K562 (cell line): ENCODE measurements around the gene SORCS1. TPM values are rescaled to one million over a fixed set of nuclear protein-coding genes. Genes with fewer than 3 reads are reported as not detected.

Source experiments
- ATAC-seq: fragments of 200-7000 bp; cut with Tn5 transposase; 3 replicates; pipeline ENCODE4 v1.9.1; 2020; ENCODE audit warnings: moderate library complexity
- BruUV-seq: library from RNA; stranded (reverse); fragments of 400-500 nt; replicated peaks from 2 replicates; lab custom pipeline; 2021; lab: Mats Ljungman, UMichigan
- CTCF ChIA-PET: fragments of 300-600 bp; formaldehyde crosslinking; extraction: SDS; loops from one replicate; lab custom pipeline; 2021; ENCODE audit warnings: low intra/inter-chr PET ratio; lab: Yijun Ruan, JAX
- POLR2A ChIA-PET: fragments of 300-600, 350-650 bp; sonication (Branson Sonifier 250); formaldehyde crosslinking; extraction: SDS; loops from one replicate; lab custom pipeline; 2021; ENCODE audit warnings: antibody characterized with exemption, inconsistent platforms; lab: Yijun Ruan, JAX
- DNase-seq, 4 experiments: peaks; one replicate each; pipeline versions ENCODE4 v3.0.0 to v3.0.0-alpha.2; 2011 to 2018; ENCODE audit warnings: low spot score in 3 of 4, mixed read lengths in 3 of 4; ENCODE audit errors: extremely low read depth in 1 of 4
- FAIRE-seq: peaks from 2 replicates; lab custom pipeline; 2011; peaks lifted over from hg19 to GRCh38; lab: Jason Lieb, UNC
- H2AFZ ChIP-seq: 2 replicates; pipeline ENCODE4 v1.6.0; 2011; ENCODE audit warnings: low read depth, low read length, control low read depth, inconsistent platforms
- H3K27ac ChIP-seq: fragments of 200-600 bp; 3 replicates; pipeline ENCODE4 v1.8.0; 2011; ENCODE audit warnings: low read depth, mild to moderate bottlenecking, control low read depth, inconsistent platforms, low read length, moderate library complexity, mixed read lengths; ENCODE audit errors: extremely low read depth
- H3K27me3 ChIP-seq, 2 experiments: fragments of 300-600 bp in 1 of 2; 2 replicates in 1 of 2; 3 replicates in 1 of 2; pipeline versions ENCODE4 v1.6.0 to v1.8.0; 2011; ENCODE audit warnings: inconsistent platforms in 2 of 2, low read length in 2 of 2, mild to moderate bottlenecking in 1 of 2, mixed read lengths in 1 of 2, moderate library complexity in 1 of 2; ENCODE audit not compliant: control insufficient read depth in 2 of 2, insufficient read depth in 2 of 2
- H3K36me3 ChIP-seq: fragments of 300-600 bp; 3 replicates; pipeline ENCODE4 v1.8.0; 2011; ENCODE audit warnings: mild to moderate bottlenecking, low read length, inconsistent platforms; ENCODE audit not compliant: control insufficient read depth, insufficient read depth
- H3K4me1 ChIP-seq, 2 experiments: fragments of 200-600 bp in 1 of 2; replicated peaks in 1 of 2; 2 replicates in 1 of 2; 3 replicates in 1 of 2; pipeline versions ENCODE4 v1.5.1 to v1.8.0; 2011; ENCODE audit warnings: inconsistent platforms in 2 of 2, low read length in 2 of 2, mild to moderate bottlenecking in 1 of 2, mixed read lengths in 1 of 2, moderate library complexity in 1 of 2; ENCODE audit not compliant: control insufficient read depth in 2 of 2, insufficient read depth in 2 of 2
- H3K4me2 ChIP-seq: 2 replicates; pipeline ENCODE4 v1.6.1; 2011; ENCODE audit warnings: low read length, control low read depth, inconsistent platforms, mixed read lengths; ENCODE audit not compliant: insufficient read depth
- H3K4me3 ChIP-seq: fragments of 200-600 bp; sonication (generic), shearing (Covaris generic); 2 replicates; pipeline ENCODE4 v1.5.1; 2016; ENCODE audit warnings: control low read depth, inconsistent platforms
- H3K79me2 ChIP-seq: fragments of 200-600 bp; 3 replicates; pipeline ENCODE4 v1.8.0; 2011; ENCODE audit warnings: low read length, inconsistent platforms; ENCODE audit not compliant: control insufficient read depth, insufficient read depth
- H3K9ac ChIP-seq, 2 experiments: 2 replicates each; pipeline versions ENCODE4 v1.6.0 to v1.6.1; 2011; ENCODE audit warnings: low read depth in 2 of 2, low read length in 2 of 2, control low read depth in 1 of 2, inconsistent platforms in 1 of 2, mild to moderate bottlenecking in 1 of 2, mixed read lengths in 1 of 2; ENCODE audit not compliant: insufficient read depth in 1 of 2
- H3K9me1 ChIP-seq: one replicate; pipeline ENCODE4 v1.6.0; 2011; ENCODE audit warnings: inconsistent platforms, mild to moderate bottlenecking, low read length, moderate library complexity; ENCODE audit not compliant: control insufficient read depth, insufficient read depth
- H3K9me3 ChIP-seq: replicated peaks from 2 replicates; pipeline ENCODE4 v1.5.1; 2011; ENCODE audit warnings: low read depth, low read length, inconsistent platforms; ENCODE audit not compliant: control insufficient read depth, insufficient read depth
- H4K20me1 ChIP-seq: replicated peaks from 2 replicates; pipeline ENCODE4 v1.6.1; 2011; ENCODE audit warnings: low read length, inconsistent platforms, mixed read lengths; ENCODE audit not compliant: control insufficient read depth, insufficient read depth
- KDM1A ChIP-seq, 2 experiments: fragments of 450-650 bp; IDR thresholded peaks; 2 replicates each; pipeline ENCODE4 v1.6.1; 2016; ENCODE audit warnings: mild to moderate bottlenecking in 2 of 2
- MEIS2 ChIP-seq: fragments of 450-650 bp; IDR thresholded peaks from 2 replicates; pipeline ENCODE4 v1.6.1; 2014; ENCODE audit warnings: mild to moderate bottlenecking; ENCODE audit not compliant: partially characterized antibody
- SOX6 ChIP-seq: fragments of 450-650 bp; IDR thresholded peaks from 2 replicates; pipeline ENCODE4 v1.6.1; 2014; ENCODE audit warnings: mild to moderate bottlenecking
- ZFP36 ChIP-seq: fragments of 150-350 bp; IDR thresholded peaks from 2 replicates; pipeline ENCODE4 v1.6.1; 2018; ENCODE audit warnings: low read length, low read depth; ENCODE audit not compliant: partially characterized antibody
- ZNF239 ChIP-seq: fragments of 250-450 bp; sonication (Bioruptor Pico); IDR thresholded peaks from 2 replicates; pipeline ENCODE4 v1.4.0; 2020; ENCODE audit warnings: mild to moderate bottlenecking
- WGBS: fragments of 100-300 bp; shearing (Covaris generic); methylation state at CpG from one replicate; pipeline ENCODE4 v1.1.6; 2016; ENCODE audit warnings: low coverage, mixed read lengths; ENCODE audit not compliant: insufficient coverage; ENCODE audit errors: missing lambda C conversion rate; 5-methylcytosine and 5-hydroxymethylcytosine counted together
- in situ Hi-C: fragments of 300-500 bp; cut with MboI; formaldehyde crosslinking; loops from 4 replicates; pipeline ENCODE4 v1.15.0; 2018; ENCODE audit warnings: inconsistent platforms, mixed read lengths
- intact Hi-C: fragments of 100-400 bp; cut with micrococcal nuclease; formaldehyde crosslinking; loops from 2 replicates; pipeline ENCODE4 v1.14.2; 2022
- polyA plus RNA-seq, 8 experiments: library from polyadenylated mRNA; depleted of rRNA in 4 of 8; stranded (reverse) in 5 of 8; unstranded in 3 of 8; fragments of >200 nt; fragmentation: Nextera tagmentation in 2 of 8; fragmentation: Illumina TruSeq in 1 of 8; extraction: Ambion mirVana in 2 of 8; extraction: Trizol in 1 of 8; gene quantifications; 2 replicates each; pipeline versions ENCODE4 v1.2.1 to v1.2.3, GENCODE V29; 2011 to 2014; ENCODE audit warnings: inconsistent platforms in 1 of 8, missing spikeins in 1 of 8
- total RNA-seq, 7 experiments: library from RNA; depleted of rRNA in 6 of 7; stranded (reverse); fragments of >200 nt in 6 of 7; fragmentation: Illumina TruSeq in 2 of 7; extraction: Trizol in 2 of 7; gene quantifications; 2 replicates each; pipeline versions ENCODE4 v1.2.1 to v1.2.3, GENCODE V29; 2011 to 2021; ENCODE audit warnings: low replicate concordance in 1 of 7
- TF ChIP-seq, protein P1 (sequence below): fragments of 150-350 bp; conservative IDR thresholded peaks from 2 replicates; pipeline ENCODE4 v1.6.1; 2014; ENCODE audit warnings: low read length
- TF ChIP-seq, protein P2 (sequence below): fragments of 450-650 bp; IDR thresholded peaks from 2 replicates; pipeline ENCODE4 v1.6.1; 2016

The SORCS1 gene
- total and polyA plus RNA-seq, 9 of the 15 experiments (the other 6 are each of a cell fraction or from before 2014, with no cell fraction given), result 1.5 to 3.9 (median 2.7) TPM

DNA sequence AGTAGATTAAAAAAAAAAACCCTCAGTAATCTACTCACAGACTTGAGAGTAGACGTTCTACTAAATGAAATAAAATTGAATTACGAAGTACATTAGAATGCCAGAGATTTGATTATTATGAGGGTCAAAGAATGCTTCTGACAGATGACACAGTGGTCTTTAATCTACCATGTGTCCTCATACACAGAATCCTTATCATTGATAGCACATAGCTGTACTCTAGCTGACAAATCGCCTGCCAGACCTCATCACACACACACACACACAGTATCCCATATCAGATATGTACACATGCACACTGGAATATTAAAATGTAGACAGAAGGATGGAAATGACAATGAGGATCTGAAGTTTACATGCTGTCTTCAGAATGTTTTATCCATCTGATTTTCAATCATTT lies 104.6 kb downstream of the SORCS1 start (continued):
- TF ChIP-seq ZFP36 (no peak), ZNF239 (CRISPR knock-in tag) (no peak)
- TF ChIP-seq, protein P1, sequence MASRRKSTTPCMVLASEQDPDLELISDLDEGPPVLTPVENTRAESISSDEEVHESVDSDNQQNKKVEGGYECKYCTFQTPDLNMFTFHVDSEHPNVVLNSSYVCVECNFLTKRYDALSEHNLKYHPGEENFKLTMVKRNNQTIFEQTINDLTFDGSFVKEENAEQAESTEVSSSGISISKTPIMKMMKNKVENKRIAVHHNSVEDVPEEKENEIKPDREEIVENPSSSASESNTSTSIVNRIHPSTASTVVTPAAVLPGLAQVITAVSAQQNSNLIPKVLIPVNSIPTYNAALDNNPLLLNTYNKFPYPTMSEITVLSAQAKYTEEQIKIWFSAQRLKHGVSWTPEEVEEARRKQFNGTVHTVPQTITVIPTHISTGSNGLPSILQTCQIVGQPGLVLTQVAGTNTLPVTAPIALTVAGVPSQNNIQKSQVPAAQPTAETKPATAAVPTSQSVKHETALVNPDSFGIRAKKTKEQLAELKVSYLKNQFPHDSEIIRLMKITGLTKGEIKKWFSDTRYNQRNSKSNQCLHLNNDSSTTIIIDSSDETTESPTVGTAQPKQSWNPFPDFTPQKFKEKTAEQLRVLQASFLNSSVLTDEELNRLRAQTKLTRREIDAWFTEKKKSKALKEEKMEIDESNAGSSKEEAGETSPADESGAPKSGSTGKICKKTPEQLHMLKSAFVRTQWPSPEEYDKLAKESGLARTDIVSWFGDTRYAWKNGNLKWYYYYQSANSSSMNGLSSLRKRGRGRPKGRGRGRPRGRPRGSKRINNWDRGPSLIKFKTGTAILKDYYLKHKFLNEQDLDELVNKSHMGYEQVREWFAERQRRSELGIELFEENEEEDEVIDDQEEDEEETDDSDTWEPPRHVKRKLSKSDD, result no peak
- TF ChIP-seq, protein P2, sequence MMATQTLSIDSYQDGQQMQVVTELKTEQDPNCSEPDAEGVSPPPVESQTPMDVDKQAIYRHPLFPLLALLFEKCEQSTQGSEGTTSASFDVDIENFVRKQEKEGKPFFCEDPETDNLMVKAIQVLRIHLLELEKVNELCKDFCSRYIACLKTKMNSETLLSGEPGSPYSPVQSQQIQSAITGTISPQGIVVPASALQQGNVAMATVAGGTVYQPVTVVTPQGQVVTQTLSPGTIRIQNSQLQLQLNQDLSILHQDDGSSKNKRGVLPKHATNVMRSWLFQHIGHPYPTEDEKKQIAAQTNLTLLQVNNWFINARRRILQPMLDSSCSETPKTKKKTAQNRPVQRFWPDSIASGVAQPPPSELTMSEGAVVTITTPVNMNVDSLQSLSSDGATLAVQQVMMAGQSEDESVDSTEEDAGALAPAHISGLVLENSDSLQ, result peak; percentile 25; the same call in 1 of the 2 replicates

DNA sequence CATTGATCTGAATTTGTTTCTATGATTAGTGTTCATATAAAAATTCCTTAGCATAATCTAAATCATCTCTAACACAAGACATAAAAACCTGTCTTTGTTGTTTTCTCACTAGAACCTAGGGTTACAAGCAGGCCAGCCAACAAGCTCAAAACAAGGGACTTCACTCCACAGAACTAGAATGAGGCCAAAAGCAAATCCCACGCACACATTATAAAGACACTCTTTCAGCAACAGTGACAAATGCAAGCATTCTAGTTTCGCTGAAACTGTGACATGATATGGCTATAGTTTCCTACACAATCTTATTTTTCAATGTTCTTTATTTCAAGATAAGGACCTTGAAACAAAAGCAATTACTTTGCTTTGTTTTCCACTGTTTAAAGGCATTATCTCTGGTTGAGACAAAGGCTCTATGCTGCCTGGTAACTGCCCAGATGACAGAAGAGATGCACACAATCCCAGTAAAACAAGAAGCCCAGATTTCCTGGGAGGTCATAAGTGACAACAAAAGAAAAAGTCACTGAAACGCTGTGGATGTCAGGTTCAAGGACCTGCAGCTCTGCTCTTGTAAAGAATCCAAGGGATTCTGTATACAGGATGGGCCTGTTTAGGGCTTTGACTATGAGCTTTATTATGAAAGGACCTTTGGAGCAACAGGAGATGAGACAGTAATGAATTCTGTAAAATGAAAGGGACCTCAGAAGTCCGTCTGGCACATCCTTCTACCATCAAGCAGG lies 105.3 kb downstream of the SORCS1 start:
- WGBS, result 35% methylated on average over 4 of the region's 4 CpGs
- H3K4me2 ChIP-seq, result no peak overlapping the region
- H3K9me3 ChIP-seq, result no peaks in the 10 kb centered on the region
- POLR2A ChIA-PET, result interaction anchor here (0.6 kb wide), 1 partner anchor 26 kb away, joined by 3 read pairs; no protein-coding TSS in a partner anchor
- H3K9ac ChIP-seq, result no peak overlapping the region
- FAIRE-seq (peak; percentile 70), ATAC-seq (peak; percentile 14; the same call in 1 of the 3 replicates), DNase-seq (no peak)
- no peaks in the 10 kb centered on the region for H3K79me2 ChIP-seq
- CTCF ChIA-PET, result no interaction called here
- no TSS peak for BruUV-seq
- no peak overlapping the region for H2AFZ ChIP-seq
- H3K4me3 ChIP-seq, result no peak overlapping the region
- H3K27me3 ChIP-seq, result no peaks in the 10 kb centered on the region
- in situ Hi-C loops, result no loop called here
- no peak for TF ChIP-seq MEIS2
- 0 out of 4 replicates have a peak, but pooled peaks of 1 of the 2 experiments have one; percentile 23 for TF ChIP-seq KDM1A (IDR thresholded peaks at IDR 0.05)
- TF ChIP-seq SOX6, result peak; percentile 59
- peaks cover 0 to 27% of the 10 kb centered on the region in 2 experiments; a peak in 4 of 5 replicates for H3K4me1 ChIP-seq
- H3K36me3 ChIP-seq, result no peaks in the 10 kb centered on the region
- intact Hi-C loops, result no loop called here
- no peaks in the 10 kb centered on the region for H4K20me1 ChIP-seq
- no peak overlapping the region for H3K27ac ChIP-seq
- no peaks in the 10 kb centered on the region for H3K9me1 ChIP-seq
